ENCODE results near the gene DAAM1.

DNA sequence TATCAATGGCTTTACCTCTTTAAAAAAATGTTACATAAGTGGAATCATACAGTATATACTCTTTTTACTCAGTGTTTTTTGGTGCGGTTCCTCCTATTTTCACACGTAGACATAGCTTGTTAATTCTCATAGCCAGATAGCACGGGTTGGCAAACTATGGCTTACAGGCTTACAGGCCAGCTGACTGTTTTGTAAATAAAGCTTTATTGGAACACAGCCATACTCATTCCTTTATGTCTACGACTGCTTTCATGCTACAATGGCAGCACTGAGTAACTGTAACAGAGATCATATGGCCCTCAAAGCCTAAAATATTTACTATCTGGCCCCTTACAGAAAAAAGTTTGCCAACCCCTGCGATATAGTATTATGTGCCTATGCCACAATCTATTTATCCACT, 5.8 kb upstream of the DAAM1 start:
- TF ChIP-seq SIN3A (IDR thresholded peaks at IDR 0.05; ENCODE audit: borderline replicate concordance, low read depth, low read length): no peak
- no peak for TF ChIP-seq EZH2phosphoT487 (IDR thresholded peaks at IDR 0.05; ENCODE audit: borderline replicate concordance, low read depth)
- TF ChIP-seq, protein P1, sequence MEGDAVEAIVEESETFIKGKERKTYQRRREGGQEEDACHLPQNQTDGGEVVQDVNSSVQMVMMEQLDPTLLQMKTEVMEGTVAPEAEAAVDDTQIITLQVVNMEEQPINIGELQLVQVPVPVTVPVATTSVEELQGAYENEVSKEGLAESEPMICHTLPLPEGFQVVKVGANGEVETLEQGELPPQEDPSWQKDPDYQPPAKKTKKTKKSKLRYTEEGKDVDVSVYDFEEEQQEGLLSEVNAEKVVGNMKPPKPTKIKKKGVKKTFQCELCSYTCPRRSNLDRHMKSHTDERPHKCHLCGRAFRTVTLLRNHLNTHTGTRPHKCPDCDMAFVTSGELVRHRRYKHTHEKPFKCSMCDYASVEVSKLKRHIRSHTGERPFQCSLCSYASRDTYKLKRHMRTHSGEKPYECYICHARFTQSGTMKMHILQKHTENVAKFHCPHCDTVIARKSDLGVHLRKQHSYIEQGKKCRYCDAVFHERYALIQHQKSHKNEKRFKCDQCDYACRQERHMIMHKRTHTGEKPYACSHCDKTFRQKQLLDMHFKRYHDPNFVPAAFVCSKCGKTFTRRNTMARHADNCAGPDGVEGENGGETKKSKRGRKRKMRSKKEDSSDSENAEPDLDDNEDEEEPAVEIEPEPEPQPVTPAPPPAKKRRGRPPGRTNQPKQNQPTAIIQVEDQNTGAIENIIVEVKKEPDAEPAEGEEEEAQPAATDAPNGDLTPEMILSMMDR (IDR thresholded peaks at IDR 0.05): no peak
- TF ChIP-seq POLR2AphosphoS5 (IDR thresholded peaks at IDR 0.05; ENCODE audit: low read depth, low read length): no peak
- TF ChIP-seq JUND (IDR thresholded peaks at IDR 0.05): no peak
- TF ChIP-seq, protein P2, sequence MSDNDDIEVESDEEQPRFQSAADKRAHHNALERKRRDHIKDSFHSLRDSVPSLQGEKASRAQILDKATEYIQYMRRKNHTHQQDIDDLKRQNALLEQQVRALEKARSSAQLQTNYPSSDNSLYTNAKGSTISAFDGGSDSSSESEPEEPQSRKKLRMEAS (IDR thresholded peaks at IDR 0.05; ENCODE audit: low read depth): no peak
- TF ChIP-seq EP300 (IDR thresholded peaks at IDR 0.05; ENCODE audit: borderline replicate concordance in 1 of 2, low read depth in 1 of 2, low read length in 1 of 2): no peak
- TF ChIP-seq TEAD4 (IDR thresholded peaks at IDR 0.05; ENCODE audit: borderline replicate concordance, insufficient read depth): no peak
- TF ChIP-seq NFIC (IDR thresholded peaks at IDR 0.05; ENCODE audit: borderline replicate concordance): no peak
